C4-2B (cell line): ENCODE data around the gene GTPBP3.

Source experiments
- ZFX ChIP-seq: fragments of 450-650 bp; IDR thresholded peaks from 2 replicates; pipeline ENCODE4 v1.6.1; 2017
- TF ChIP-seq, protein P1 (sequence below): fragments of 450-650 bp; conservative IDR thresholded peaks from 2 replicates; pipeline ENCODE4 v1.5.1; 2017; ENCODE audit warnings: mild to moderate bottlenecking

DNA sequence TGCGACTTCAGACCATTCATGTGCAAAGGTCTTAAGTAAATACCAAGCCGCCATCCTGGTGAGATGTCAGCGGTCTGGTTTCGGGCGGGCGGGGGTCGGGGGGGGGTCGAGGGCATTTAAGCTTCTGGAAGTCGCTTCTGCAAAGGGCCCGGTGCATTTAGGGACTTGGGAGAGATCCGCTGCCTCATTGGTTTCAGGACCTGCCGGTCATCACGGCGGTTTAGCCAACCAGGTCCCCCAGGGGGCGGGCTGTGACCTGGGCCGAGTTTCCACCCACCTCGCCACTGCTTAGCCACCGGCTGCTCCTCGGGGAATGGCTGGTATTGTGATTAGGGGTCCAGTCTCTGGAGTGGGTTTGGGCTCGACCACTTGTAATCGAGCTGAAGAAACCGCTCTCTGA, 47.9 kb upstream of the GTPBP3 start:
- TF ChIP-seq, protein P1, sequence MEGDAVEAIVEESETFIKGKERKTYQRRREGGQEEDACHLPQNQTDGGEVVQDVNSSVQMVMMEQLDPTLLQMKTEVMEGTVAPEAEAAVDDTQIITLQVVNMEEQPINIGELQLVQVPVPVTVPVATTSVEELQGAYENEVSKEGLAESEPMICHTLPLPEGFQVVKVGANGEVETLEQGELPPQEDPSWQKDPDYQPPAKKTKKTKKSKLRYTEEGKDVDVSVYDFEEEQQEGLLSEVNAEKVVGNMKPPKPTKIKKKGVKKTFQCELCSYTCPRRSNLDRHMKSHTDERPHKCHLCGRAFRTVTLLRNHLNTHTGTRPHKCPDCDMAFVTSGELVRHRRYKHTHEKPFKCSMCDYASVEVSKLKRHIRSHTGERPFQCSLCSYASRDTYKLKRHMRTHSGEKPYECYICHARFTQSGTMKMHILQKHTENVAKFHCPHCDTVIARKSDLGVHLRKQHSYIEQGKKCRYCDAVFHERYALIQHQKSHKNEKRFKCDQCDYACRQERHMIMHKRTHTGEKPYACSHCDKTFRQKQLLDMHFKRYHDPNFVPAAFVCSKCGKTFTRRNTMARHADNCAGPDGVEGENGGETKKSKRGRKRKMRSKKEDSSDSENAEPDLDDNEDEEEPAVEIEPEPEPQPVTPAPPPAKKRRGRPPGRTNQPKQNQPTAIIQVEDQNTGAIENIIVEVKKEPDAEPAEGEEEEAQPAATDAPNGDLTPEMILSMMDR: no peak
- TF ChIP-seq ZFX: no peak
